HCT116 (cell line): ENCODE measurements around the gene PABPC5. TPM values are rescaled to one million over a fixed set of nuclear protein-coding genes. Genes with fewer than 3 reads are reported as not detected.

Source experiments
- ATAC-seq: fragments of 200-7000 bp; cut with Tn5 transposase; 2 replicates; pipeline ENCODE4 v1.9.1; 2020; ENCODE audit warnings: mild to moderate bottlenecking, moderate library complexity
- Bru-seq: library from RNA; stranded (reverse); fragments of 400-500 nt; gene quantifications from one replicate; lab custom pipeline; 2021; lab: Mats Ljungman, UMichigan
- BruChase-seq, 2 experiments: library from RNA; stranded (reverse); fragments of 400-500 nt; gene quantifications; one replicate each; lab custom pipeline; 2021; lab: Mats Ljungman, UMichigan
- BruUV-seq: library from RNA; stranded (reverse); fragments of 400-500 nt; replicated peaks from 2 replicates; lab custom pipeline; 2021; lab: Mats Ljungman, UMichigan
- CTCF ChIA-PET: fragments of 300-600 bp; sonication (Branson Sonifier 250); formaldehyde crosslinking; loops from one replicate; lab custom pipeline; 2021; ENCODE audit warnings: antibody characterized with exemption; lab: Charles Lee
- POLR2A ChIA-PET: fragments of 300-600, 350-600 bp; sonication (Branson Sonifier 250); formaldehyde crosslinking; loops from one replicate; lab custom pipeline; 2021; ENCODE audit warnings: antibody characterized with exemption; lab: Charles Lee
- RAD21 ChIA-PET, 2 experiments: fragments of 300-600 bp; sonication (Branson Sonifier 250); formaldehyde crosslinking; loops; one replicate each; lab custom pipeline; 2023; ENCODE audit warnings: low total read pairs in 2 of 2; ENCODE audit not compliant: uncharacterized antibody in 2 of 2, unreplicated experiment in 2 of 2, low non-redundant PET in 1 of 2; lab: Charles Lee
- DNase-seq: peaks from one replicate; pipeline ENCODE4 v3.0.0-alpha.2; 2010; ENCODE audit warnings: low read depth, low spot score
- H2AFZ ChIP-seq: fragments of 200-600 bp; shearing (Covaris generic), sonication (generic); 2 replicates; pipeline ENCODE4 v1.6.1; 2017; ENCODE audit warnings: low read depth, mixed run types, mixed read lengths, antibody characterized with exemption, low read length; ENCODE audit not compliant: poor library complexity, severe bottlenecking
- H3K27ac ChIP-seq: 2 replicates; pipeline ENCODE4 v1.5.1; 2012; ENCODE audit warnings: low read depth, low read length
- H3K27me3 ChIP-seq: fragments of 200-600 bp; sonication (generic); 2 replicates; pipeline ENCODE4 v1.6.1; 2016; ENCODE audit warnings: mixed run types, low read length, mixed read lengths; ENCODE audit not compliant: insufficient read depth
- H3K36me3 ChIP-seq, 2 experiments: fragments of 200-500 bp in 1 of 2; fragments of 200-600 bp in 1 of 2; sonication (Bioruptor generic) in 1 of 2; sonication (generic) in 1 of 2; 2 replicates each; pipeline versions ENCODE4 v1.5.1 to v1.6.1; 2014 to 2016; ENCODE audit warnings: low read length in 2 of 2, inconsistent platforms in 1 of 2, mixed read lengths in 1 of 2, mixed run types in 1 of 2; ENCODE audit not compliant: insufficient read depth in 2 of 2, control insufficient read depth in 1 of 2
- H3K4me1 ChIP-seq, 2 experiments: fragments of 200-600 bp in 1 of 2; sonication (generic) in 1 of 2; 2 replicates each; pipeline versions ENCODE4 v1.5.1 to v1.6.1; 2012 to 2017; ENCODE audit warnings: low read length in 2 of 2, inconsistent platforms in 1 of 2, mild to moderate bottlenecking in 1 of 2, mixed read lengths in 1 of 2, mixed run types in 1 of 2, moderate library complexity in 1 of 2; ENCODE audit not compliant: insufficient read depth in 2 of 2, control insufficient read depth in 1 of 2
- H3K4me2 ChIP-seq: fragments of 200-600 bp; sonication (generic); 2 replicates; pipeline ENCODE4 v1.6.1; 2017; ENCODE audit warnings: mixed run types, low read length, mixed read lengths
- H3K4me3 ChIP-seq, 2 experiments: fragments of 200-600 bp in 1 of 2; sonication (generic) in 1 of 2; replicated peaks in 1 of 2; 2 replicates each; pipeline ENCODE4 v1.5.1; 2011 to 2016; ENCODE audit warnings: low read length in 2 of 2, control low read depth in 1 of 2, low read depth in 1 of 2, mild to moderate bottlenecking in 1 of 2, mixed read lengths in 1 of 2, mixed run types in 1 of 2
- H3K79me2 ChIP-seq: fragments of 200-600 bp; sonication (generic); 2 replicates; pipeline ENCODE4 v1.6.1; 2017; ENCODE audit warnings: mild to moderate bottlenecking, mixed run types, low read length, moderate library complexity, mixed read lengths; ENCODE audit not compliant: insufficient read depth
- H3K9ac ChIP-seq: fragments of 200-600 bp; sonication (generic); 2 replicates; pipeline ENCODE4 v1.6.1; 2016; ENCODE audit warnings: low read length, mixed read lengths
- H3K9me2 ChIP-seq: fragments of 200-600 bp; sonication (generic), shearing (Covaris generic); 2 replicates; pipeline ENCODE4 v1.6.1; 2017; ENCODE audit warnings: mixed run types, mild to moderate bottlenecking, moderate library complexity; ENCODE audit not compliant: insufficient read depth
- H3K9me3 ChIP-seq, 2 experiments: fragments of 200-500 bp in 1 of 2; fragments of 200-600 bp in 1 of 2; sonication (Bioruptor generic) in 1 of 2; sonication (generic) in 1 of 2; 2 replicates each; pipeline ENCODE4 v1.6.1; 2014 to 2017; ENCODE audit warnings: low read length in 2 of 2, mixed read lengths in 2 of 2, inconsistent platforms in 1 of 2, low read depth in 1 of 2, mild to moderate bottlenecking in 1 of 2, mixed run types in 1 of 2, moderate library complexity in 1 of 2; ENCODE audit not compliant: control insufficient read depth in 1 of 2, insufficient read depth in 1 of 2
- H4K20me1 ChIP-seq: fragments of 200-600 bp; sonication (generic), shearing (Covaris generic); 2 replicates; pipeline ENCODE4 v1.6.1; 2017; ENCODE audit warnings: mixed run types, mild to moderate bottlenecking, moderate library complexity; ENCODE audit not compliant: insufficient read depth
- CBX3 ChIP-seq: IDR thresholded peaks from 2 replicates; pipeline ENCODE4 v1.6.1; 2012; ENCODE audit warnings: low read depth
- EZH2phosphoT487 ChIP-seq: fragments of 200-600 bp; IDR thresholded peaks from 2 replicates; pipeline ENCODE4 v1.6.1; 2018; ENCODE audit warnings: antibody characterized with exemption, borderline replicate concordance
- MAX ChIP-seq: IDR thresholded peaks from 2 replicates; pipeline ENCODE4 v1.6.1; 2012
- POLR2AphosphoS5 ChIP-seq: IDR thresholded peaks from 2 replicates; pipeline ENCODE4 v1.6.1; 2011; ENCODE audit warnings: mild to moderate bottlenecking, low read depth, low read length, moderate library complexity
- REST ChIP-seq: IDR thresholded peaks from 2 replicates; pipeline ENCODE4 v1.6.1; 2012; ENCODE audit warnings: low read depth
- SIN3A ChIP-seq: IDR thresholded peaks from 2 replicates; pipeline ENCODE4 v1.6.1; 2012; ENCODE audit warnings: low read depth
- ZBTB33 ChIP-seq: IDR thresholded peaks from 2 replicates; pipeline ENCODE4 v1.6.1; 2011; ENCODE audit warnings: mild to moderate bottlenecking, low read length, moderate library complexity; ENCODE audit not compliant: insufficient replicate concordance; ENCODE audit errors: extremely low read depth
- ZFX ChIP-seq: fragments of 450-650 bp; IDR thresholded peaks from 2 replicates; pipeline ENCODE4 v1.6.1; 2017
- intact Hi-C: fragments of 100-400 bp; cut with micrococcal nuclease; formaldehyde crosslinking; loops from 2 replicates; pipeline ENCODE4 v1.10.0; 2022
- long read RNA-seq: library from polyadenylated mRNA; unstranded; transcript quantifications from one replicate; pipeline ENCODE4 v2.0.0, GENCODE V29; 2021; ENCODE audit not compliant: unreplicated experiment
- polyA plus RNA-seq: library from polyadenylated mRNA; unstranded; fragments of >200 nt; gene quantifications from 2 replicates; pipeline ENCODE4 v1.2.1, GENCODE V29; 2012; ENCODE audit warnings: missing spikeins
- total RNA-seq: library from RNA; stranded (reverse); gene quantifications from one replicate; pipeline ENCODE4 v1.2.1, GENCODE V29; 2021; ENCODE audit not compliant: unreplicated experiment

The PABPC5 gene
- total RNA-seq (not detected), Bru-seq, nascent RNA (not detected), BruChase-seq, experiment 1, labeled RNA remaining after a 6-hour chase (percentile 17 among the genes with signal in this experiment), BruChase-seq, experiment 2, labeled RNA remaining after a 2-hour chase (not detected)
- polyA plus RNA-seq, result not detected in 2 replicates
- long read RNA-seq, result 0 reads

- Histone ChIP-seq H3K79me2 (no peaks in the 10 kb centered on the region), H2AFZ (no peak within 1 kb of the TSS), H3K27me3 (no peaks in the 10 kb centered on the region), H3K27ac (no peak within 1 kb of the TSS), H3K9me2 (no peaks in the 10 kb centered on the region), H3K9ac (no peak within 1 kb of the TSS), H3K4me2 (no peak within 1 kb of the TSS), H4K20me1 (no peaks in the 10 kb centered on the region), H3K36me3 (no peaks in the 10 kb centered on the region), H3K9me3 (no peaks in the 10 kb centered on the region), H3K4me1 (no peaks in the 10 kb centered on the region), H3K4me3 (no peak within 1 kb of the TSS)
- no TSS peak for BruUV-seq
- ChIA-PET CTCF (no interaction called here), POLR2A (no interaction called here), RAD21 (no interaction called here)
- ATAC-seq (no peak), DNase-seq (no peak)
- intact Hi-C loops, result no loop called here
- TF ChIP-seq MAX, result no peak
- TF ChIP-seq EZH2phosphoT487, result no peak
- TF ChIP-seq POLR2AphosphoS5, result no peak
- TF ChIP-seq SIN3A, result no peak
- no peak for TF ChIP-seq REST
- TF ChIP-seq ZFX, result no peak
- TF ChIP-seq ZBTB33, result no peak
- no peak for TF ChIP-seq CBX3
These were observed at the start of gene PABPC5 for GRCh38 chrX:91434351-91435168. Gene PABPC5 (plus strand): TSS chrX:91434839. CDS start chrX:91435578, 739 bp downstream.
